HPDE6-E6E7 (cell line): ENCODE measurements around the gene DLX5.
A peak's percentile ranks its signal among the peaks of the same experiment; 100 is the strongest.
"Not testable (repeated sequence)": the region's sequence is repeated elsewhere in the genome, so short reads cannot be mapped to it uniquely, and the experiment has no call there.

Experiments used
- DNase-seq: peaks from one replicate; pipeline ENCODE4 v3.0.0; 2011; ENCODE audit warnings: missing footprints; ENCODE audit errors: extremely low spot score

Gene DLX5

DNA sequence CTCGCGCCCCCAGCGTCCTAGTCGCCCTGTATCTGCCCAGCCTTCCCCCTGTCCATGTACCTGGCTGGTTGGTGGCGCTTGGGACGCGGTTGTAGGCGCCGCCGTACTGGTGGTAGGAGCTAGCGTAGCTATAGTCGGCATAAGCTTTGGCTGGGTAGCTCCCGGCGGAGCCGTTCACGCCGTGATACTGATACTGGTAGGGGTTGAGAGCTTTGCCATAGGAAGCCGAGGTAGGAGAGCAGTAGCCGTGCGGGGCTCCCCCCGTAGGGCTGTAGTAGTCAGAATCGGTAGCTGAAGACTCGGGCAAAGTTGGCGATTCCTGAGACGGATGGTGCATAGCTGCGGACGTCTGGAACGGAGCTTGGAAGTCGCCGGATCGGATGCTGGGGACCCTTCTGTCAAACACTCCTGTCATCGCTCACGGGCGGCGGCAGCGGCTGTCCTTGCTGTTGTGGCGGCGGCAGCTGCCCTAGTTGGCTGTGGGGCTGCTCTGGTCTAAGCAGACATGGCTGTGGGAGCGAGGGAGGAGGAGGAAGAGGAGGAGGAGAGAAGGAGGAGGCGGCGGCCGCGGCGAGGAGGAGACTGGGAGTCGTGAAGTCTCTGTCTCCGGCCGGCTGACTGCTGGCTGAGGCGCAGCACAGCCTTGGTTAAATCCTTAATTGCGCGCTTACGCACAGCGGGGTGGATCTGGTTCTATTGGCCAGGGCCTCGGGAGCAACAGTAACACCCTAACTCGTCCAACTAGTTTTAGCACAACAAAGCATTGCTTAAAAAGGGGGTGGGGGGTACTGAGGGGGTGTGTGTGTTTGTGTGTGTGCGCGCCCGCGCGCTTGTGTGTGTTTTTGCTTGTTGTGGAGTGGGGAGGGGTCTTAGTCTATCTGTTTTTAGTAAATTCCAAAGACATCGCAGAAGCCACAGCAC is at the start of gene DLX5:
Gene DLX5, minus strand, starts transcription at position 623 of the 921 bp plus-strand sequence. Its CDS starts 208 bp downstream, at position 415.
- DNase-seq, result no peak

DNA sequence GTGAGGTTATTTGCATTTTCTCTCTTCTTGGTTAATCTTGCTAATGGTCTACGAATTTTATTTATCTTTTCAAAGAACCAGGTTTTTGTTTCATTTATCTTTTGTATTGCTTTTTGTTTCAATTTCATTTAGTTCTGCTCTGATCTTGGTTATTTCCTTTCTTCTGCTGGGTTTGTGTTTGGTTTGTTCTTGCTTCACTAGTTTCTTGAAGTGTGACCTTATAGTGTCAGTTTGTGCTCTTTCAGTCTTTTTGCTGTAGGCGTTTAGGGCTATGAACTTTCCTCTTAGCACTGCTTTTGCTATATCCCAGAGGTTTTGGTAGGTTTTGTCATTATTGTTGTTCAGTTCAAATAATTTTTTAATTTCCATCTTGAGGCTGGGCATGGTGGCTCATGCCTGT is 47.4 kb upstream of the DLX5 start:
- not testable (repeated sequence) for DNase-seq

DNA sequence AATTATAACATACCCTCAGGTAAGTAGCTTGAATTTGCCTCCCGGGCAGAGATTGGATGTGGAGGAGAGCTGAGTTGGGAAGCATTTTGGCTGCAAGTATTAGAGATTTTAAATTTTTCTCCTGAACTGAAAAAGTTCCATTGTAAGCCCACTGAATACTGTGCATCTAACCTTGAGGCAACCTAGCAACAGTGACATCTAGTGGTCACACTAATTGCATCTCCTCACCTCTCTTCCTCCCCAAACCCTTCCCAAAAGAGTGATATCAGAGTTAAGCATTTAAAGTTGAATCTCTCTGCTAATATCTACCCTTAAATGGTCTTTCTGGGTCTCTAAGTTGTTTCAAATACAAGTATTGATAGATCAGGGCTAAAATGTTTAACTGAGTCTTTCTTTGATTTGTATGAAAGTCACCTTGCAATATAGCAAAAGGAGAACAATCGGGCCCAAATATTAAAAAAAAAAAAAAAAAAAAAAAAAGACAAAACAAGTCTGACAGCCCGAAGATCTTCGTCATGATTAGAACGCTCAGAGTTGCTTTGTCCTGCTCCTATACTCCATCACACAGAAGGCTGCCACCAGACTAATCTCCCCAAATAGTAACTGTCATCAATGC is 40.4 kb upstream of the DLX5 start:
- DNase-seq, result peak; percentile 32

DNA sequence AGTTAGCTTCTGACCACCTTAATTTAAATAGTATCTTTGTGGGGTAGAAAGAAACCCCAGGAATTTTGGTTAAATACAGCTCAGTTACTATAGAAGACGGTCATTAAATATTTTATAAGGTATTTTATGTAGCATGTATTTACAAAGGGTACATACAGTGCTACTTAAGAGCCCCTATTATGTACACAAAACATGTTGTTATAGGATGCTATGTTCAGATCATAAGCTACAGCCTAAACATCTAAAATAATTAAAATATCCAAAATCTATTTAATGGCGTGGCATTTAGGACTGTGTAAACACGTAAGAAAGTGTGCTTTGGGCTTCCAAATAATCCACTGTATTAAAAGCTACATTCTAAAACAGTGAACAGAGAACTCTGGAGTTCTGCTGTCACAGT is 39.4 kb upstream of the DLX5 start:
- DNase-seq, result no peak

GRCh38 chr7:97043281-97043680 is 18.6 kb upstream of the DLX5 start:
- no peak for DNase-seq

GRCh38 chr7:97039374-97040065 is 14.9 kb upstream of the DLX5 start:
- DNase-seq, result no peak

DNA sequence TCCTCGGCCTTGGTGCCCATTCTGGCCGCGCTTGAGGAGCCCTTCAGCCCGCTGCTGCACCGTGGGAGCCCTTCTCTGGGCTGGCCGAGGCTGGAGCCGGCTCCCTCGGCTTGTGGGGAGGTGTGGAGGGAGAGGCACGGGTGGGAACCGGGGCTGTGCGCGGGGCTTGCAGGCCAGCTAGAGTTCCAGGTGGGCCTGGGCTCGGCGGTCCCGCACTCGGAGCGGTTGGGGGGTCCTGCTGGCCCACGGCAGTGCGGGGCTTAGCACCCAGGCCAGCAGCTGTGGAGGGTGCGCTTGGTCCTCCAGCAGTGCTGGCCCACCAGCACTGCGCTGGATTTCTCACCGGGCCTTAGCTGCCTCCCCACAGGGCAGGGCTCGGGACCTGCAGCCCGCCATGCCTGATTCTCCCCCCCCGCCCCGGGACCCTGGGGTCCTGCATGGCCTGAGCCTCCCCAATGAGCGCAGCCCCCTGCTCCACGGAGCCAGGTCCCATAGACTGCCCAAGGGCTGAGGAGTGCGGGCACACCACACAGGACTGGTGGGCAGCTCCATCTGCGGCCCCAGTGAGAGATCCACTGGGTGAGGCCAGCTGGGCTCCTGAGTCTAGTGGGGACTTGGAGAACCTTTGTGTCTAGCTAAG is 9.7 kb upstream of the DLX5 start:
- not testable (repeated sequence) for DNase-seq

DNA sequence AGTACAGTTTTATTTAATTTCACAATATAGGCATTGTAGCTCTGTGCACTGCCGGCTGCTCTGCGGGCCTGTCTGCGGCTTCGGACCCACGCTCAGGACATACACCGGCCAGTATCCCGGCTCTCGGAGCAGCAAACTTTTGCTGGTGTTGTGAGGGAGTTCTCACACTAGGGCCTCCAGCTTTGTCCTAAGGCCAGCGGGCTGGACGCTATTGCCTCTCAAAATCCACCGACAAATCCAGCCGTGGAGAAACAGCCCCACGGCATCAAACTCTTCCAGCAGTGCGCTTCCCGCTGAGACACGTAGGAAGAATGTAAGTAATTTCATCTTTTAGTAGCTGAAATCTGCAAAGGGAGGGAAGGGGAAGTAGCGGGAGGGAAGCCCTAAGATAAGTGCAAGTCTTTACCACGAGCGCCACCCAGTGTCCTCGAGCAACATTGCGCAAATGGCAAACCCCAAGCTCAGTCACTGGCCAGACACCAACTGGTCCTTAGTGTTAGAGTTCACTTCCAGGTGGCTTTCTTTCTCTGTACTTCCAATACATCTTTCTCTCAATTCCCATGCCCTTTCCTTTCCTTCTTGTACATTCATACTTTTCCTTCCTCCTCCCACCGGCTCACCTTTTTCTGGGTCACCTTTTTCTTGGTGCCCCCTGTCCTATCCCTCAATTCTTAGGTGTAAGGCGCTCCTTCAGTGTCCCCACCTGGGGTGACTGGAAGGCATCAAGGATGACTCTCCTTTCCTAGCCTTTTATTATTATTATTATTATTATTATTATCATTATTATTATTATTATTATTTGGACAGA is 3.0 kb upstream of the DLX5 start:
- DNase-seq, result peak; percentile 63

DNA sequence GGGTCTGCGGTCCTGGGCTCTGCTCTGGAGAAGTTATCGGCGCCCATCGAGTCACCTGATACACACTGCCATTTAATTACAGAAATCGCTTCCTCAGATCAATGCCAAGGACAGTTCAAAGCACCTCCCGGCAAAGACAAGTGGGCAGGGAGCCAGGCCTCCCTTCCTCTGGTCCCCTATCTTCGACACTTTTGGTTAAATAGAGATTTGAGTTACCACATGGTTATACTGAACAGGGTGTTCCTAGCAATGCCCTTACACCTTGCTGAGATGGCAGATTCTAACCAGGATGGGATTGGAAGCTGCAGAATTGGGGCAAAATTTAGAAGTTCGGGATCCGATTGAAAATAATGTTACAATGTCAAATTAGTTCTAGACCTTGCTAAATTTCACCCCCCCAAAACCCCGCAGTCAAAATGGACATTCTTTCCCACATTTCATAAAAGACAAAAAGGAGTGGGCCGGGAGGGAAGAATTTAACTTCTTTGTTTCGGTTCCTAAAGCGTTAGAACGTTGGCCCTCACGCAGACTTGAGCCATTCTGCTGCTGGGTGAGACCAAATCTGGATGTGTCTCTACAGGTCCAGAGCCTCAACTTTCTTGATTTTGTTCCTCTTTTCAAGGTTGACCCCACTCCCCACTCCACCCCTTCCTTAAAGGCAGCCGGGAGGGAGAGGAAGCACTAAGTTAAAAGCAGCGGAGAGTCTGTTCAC is 2.2 kb upstream of the DLX5 start:
- DNase-seq, result no peak

- DNase-seq, result no peak
These were observed 1.5 kb upstream of the DLX5 start for GRCh38 chr7:97025983-97026714.

- no peak for DNase-seq
These were observed 484 bp upstream of the DLX5 start for GRCh38 chr7:97025130-97025499.

DNA sequence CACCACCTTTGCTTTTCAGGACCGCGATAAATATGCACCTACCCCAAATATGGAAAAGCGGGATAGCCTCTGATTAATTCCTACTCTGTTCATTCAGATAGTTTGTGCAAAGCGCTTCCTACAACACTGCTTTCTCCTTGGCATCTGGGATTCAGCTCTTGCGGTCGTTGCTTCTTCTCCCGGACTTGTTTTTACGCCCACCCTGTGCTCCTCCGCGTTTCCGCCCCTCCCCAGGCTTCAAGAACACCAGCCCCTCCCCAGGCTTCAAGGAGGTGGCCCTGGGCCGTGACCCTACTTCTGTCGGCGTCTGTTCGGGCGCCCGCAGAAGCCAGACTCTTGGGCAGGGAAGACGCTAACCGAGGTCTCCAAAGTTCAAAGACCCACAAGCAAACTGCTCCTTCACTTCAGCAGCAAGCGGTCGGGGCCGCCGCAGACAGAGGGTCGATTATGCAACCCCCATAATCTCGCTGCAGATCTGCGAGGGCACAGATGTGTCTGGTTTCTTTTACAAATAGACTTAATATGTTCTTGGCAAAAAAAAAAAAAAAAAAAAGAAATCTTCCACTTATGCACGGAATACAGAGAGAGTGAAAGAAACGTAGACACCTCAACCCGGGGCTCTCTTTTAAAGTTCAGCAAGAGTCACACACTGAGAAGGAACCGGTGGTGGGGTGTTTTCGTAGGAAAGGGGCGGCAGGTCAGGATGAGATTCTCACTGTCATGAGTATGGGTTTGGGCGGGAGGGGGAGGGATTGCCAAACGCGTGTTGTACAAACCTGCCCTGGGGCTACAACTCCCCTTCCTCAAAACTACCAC is 1.9 kb downstream of the DLX5 start:
- DNase-seq, result no peak

GRCh38 chr7:97021747-97022490 is 2.7 kb downstream of the DLX5 start:
- DNase-seq, result no peak

DNA sequence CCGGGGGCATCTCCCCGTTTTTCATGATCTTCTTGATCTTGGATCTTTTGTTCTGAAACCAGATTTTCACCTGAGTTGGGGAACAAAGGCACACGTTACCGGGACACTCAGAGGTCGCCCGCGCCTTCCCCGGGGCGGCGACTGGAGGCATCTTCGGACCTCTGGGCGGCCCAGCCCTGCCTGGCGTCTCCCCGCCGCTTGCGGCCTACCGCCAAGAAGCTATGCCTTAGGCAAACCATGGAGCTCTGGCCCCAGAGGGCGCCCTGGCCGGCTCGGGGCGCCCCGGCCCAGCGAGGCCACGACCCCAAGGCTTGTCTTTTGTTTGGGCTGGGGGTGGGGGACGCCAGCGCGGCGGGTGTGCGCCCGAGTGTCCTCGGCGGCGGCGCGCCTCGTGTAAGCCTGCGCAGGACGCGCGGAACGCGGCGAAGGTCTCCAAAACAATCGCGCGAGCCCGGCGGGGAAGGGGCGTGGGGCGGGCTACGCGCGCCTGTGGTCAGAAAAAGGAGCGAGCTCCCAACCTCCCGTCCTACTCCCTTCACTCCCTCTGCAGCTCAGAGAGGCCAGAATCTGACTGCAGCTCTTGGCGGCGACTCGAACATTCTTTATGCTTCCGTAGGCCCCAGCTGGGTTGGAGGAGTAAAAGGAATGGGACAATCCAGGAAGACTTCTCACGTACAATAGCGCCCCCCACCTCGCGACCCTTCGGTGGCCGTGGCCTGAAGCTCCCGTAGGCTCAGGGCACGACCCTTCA is 3.5 kb downstream of the DLX5 start:
- DNase-seq, result no peak

DNA sequence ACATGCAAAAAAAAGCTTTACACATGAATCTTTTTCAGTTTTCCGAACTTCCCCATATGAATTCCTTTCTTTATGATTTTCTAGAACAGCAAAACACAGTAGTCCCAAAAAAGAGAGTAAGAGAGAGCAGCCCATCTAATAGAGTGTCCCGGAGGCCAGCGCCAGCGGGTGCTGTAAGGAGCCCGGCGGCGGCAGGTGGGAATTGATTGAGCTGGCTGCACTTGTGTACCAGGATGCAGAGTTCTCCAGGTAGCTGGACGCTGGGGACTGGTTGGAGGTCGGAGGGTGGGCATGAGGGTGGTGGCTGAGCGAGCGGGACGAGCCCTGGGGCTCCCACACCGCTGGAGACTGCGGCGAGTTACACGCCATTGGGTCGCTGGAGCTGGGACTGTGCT is 4.0 kb downstream of the DLX5 start:
- DNase-seq, result no peak

DNA sequence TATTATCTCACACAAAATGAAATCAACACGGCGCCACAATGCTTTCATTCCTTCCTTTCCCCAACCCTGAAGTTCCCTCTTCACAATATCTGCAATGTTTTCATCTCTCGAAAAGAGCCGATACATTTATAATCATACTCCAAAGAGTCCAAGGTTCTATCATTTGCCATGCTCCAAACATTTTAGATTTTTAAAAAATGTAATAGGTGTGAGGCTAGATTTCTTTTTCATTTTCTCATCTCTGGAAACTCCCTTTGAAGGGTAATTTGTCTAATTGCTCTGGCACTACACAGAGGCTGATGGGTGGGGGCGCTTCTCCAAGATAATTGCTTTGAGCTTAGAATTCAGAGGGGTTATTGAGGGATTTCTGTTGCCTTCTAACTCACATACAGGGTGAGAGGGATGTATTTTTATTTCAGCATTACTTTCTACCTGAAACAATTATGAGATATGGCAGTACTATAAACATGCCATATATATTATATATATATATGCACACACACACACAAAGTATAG is 4.9 kb downstream of the DLX5 start:
- no peak for DNase-seq

DNA sequence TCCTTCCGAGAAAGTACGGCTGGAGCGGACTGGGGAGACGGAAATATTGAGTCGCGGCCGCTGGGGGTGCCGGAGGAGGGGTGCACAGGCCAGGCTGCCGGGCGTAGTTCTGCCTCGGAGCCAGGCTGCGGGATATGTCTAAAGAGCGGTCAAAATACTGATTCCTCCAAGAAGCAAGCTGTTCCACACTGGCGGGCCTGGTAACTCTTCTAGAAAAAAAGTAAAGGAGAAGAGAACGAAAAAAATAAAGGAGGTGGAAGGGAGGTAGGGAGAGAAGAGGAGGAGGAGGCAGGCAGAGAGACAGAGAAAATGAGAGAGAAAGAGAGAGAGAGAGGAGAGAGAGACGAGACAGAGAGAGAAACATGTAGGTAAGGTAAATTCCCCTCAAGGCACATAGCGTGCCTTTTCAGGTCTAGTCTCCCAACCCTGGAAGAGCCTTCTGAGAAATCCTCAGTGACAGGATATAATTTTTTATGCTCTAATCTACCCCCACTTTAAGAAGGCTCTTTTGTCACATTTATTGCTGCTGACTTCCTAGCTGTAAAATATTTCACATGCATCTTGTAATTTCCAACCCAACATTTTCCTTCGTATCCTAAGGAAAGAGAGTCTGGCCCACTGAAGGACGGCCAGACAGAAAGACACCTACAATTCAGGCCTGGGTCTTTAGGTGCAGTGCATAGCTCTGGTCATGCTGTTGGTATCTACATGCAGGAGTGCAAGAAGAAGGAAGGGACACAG is 5.7 kb downstream of the DLX5 start:
- DNase-seq, result no peak
